Transverse colon (tissue), 4 donors: Measurements from ENCODE around the gene ZBTB4.

Experiments used
- POLR2AphosphoS5 ChIP-seq, 3 donors: sonication (generic); formaldehyde crosslinking; IDR thresholded peaks; one replicate each; pipeline ENCODE4 v1.6.1; 2016; ENCODE audit warnings: antibody characterized with exemption in 3 of 3
- TF ChIP-seq, protein P1 (sequence below), 5 experiments: fragments of 200-600 bp in 3 of 5; fragments of 450-650 bp in 2 of 5; sonication (generic) in 3 of 5; IDR thresholded peaks; 1 replicate in 2 of 5; 2 replicates in 3 of 5; pipeline ENCODE4 v1.5.1; 2016 to 2017; ENCODE audit warnings: antibody characterized with exemption in 5 of 5, inconsistent platforms in 3 of 5, mild to moderate bottlenecking in 2 of 5, moderate library complexity in 1 of 5

DNA sequence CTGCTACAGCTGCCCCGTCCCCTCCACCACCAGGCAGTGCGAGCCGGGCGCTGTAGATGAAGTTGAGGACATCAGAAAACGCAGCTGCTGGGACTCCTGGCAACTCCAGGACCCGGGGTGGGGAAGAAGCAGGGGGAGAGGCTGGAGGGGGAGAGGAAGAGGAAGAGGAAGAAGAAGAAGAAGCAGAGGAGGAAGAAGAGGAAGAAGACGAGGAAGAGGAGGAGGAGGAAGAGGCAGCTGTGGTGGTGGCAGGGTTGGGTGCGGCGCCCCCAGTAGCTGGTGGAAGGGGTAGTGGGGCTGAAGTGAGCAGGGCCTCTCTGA lies 13.2 kb downstream of the ZBTB4 start:
- TF ChIP-seq, protein P1, sequence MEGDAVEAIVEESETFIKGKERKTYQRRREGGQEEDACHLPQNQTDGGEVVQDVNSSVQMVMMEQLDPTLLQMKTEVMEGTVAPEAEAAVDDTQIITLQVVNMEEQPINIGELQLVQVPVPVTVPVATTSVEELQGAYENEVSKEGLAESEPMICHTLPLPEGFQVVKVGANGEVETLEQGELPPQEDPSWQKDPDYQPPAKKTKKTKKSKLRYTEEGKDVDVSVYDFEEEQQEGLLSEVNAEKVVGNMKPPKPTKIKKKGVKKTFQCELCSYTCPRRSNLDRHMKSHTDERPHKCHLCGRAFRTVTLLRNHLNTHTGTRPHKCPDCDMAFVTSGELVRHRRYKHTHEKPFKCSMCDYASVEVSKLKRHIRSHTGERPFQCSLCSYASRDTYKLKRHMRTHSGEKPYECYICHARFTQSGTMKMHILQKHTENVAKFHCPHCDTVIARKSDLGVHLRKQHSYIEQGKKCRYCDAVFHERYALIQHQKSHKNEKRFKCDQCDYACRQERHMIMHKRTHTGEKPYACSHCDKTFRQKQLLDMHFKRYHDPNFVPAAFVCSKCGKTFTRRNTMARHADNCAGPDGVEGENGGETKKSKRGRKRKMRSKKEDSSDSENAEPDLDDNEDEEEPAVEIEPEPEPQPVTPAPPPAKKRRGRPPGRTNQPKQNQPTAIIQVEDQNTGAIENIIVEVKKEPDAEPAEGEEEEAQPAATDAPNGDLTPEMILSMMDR (IDR thresholded peaks at IDR 0.05) = no peak
- TF ChIP-seq POLR2AphosphoS5 (IDR thresholded peaks at IDR 0.05) = no peak
